Smooth muscle cell (in vitro differentiated cells): Measurements from ENCODE around the gene NPDC1. TPM values are rescaled to one million over a fixed set of nuclear protein-coding genes. Genes with fewer than 3 reads are reported as not detected.

ENCODE experiments used
- DNase-seq: peaks from one replicate; lab custom pipeline; 2025; ENCODE audit not compliant: unreplicated experiment; lab: John Stamatoyannopoulos, UW
- H2AFZ ChIP-seq: fragments of 200-600 bp; sonication (generic); 2 replicates; pipeline ENCODE4 v1.6.0; 2016; ENCODE audit warnings: antibody characterized with exemption, low read depth, mild to moderate bottlenecking
- H3F3A ChIP-seq: fragments of 200-600 bp; sonication (generic); 2 replicates; pipeline ENCODE4 v1.6.0; 2017; ENCODE audit warnings: antibody characterized with exemption, low read depth
- H3K27ac ChIP-seq: fragments of 200-600 bp; sonication (generic); 2 replicates; pipeline ENCODE4 v1.5.1; 2016; ENCODE audit warnings: low read depth, mild to moderate bottlenecking
- H3K27me3 ChIP-seq: fragments of 200-600 bp; sonication (generic); 2 replicates; pipeline ENCODE4 v1.6.1; 2016; ENCODE audit warnings: low read depth, mild to moderate bottlenecking
- H3K36me3 ChIP-seq: fragments of 200-600 bp; sonication (generic); 2 replicates; pipeline ENCODE4 v1.5.1; 2016; ENCODE audit warnings: low read depth
- H3K4me1 ChIP-seq: fragments of 200-600 bp; sonication (generic); 2 replicates; pipeline ENCODE4 v1.5.1; 2016; ENCODE audit warnings: low read depth
- H3K4me2 ChIP-seq: fragments of 200-600 bp; sonication (generic); 2 replicates; pipeline ENCODE4 v1.6.0; 2016; ENCODE audit warnings: mild to moderate bottlenecking
- H3K4me3 ChIP-seq: fragments of 200-600 bp; sonication (generic); 2 replicates; pipeline ENCODE4 v1.5.1; 2016; ENCODE audit warnings: mild to moderate bottlenecking
- H3K79me2 ChIP-seq: fragments of 200-600 bp; sonication (generic); 2 replicates; pipeline ENCODE4 v1.6.0; 2016; ENCODE audit warnings: low read depth, mild to moderate bottlenecking
- H3K9ac ChIP-seq: fragments of 200-600 bp; sonication (generic); 2 replicates; pipeline ENCODE4 v1.6.0; 2016; ENCODE audit warnings: low read depth
- H3K9me3 ChIP-seq: fragments of 200-600 bp; sonication (generic); replicated peaks from 2 replicates; pipeline ENCODE4 v1.5.1; 2016; ENCODE audit warnings: low read depth
- H4K20me1 ChIP-seq: fragments of 200-600 bp; sonication (generic); 2 replicates; pipeline ENCODE4 v1.6.0; 2016; ENCODE audit warnings: low read depth
- WGBS: methylation state at CpG from one replicate; pipeline ENCODE4 v1.1.7; 2016; ENCODE audit warnings: low lambda C conversion rate; 5-methylcytosine and 5-hydroxymethylcytosine counted together
- polyA plus RNA-seq: library from polyadenylated mRNA; unstranded; fragments of >200 nt; fragmentation: Nextera tagmentation; extraction: Ambion mirVana; gene quantifications from 2 replicates; pipeline ENCODE4 v1.2.1, GENCODE V29; 2016
- total RNA-seq: library from RNA; depleted of rRNA; stranded (reverse); fragments of >200 nt; gene quantifications from 2 replicates; pipeline ENCODE4 v1.2.3, GENCODE V29; 2014
- TF ChIP-seq, protein P1 (sequence below): fragments of 200-600 bp; sonication (generic); IDR thresholded peaks from 2 replicates; pipeline ENCODE4 v1.5.1; 2017; ENCODE audit warnings: borderline replicate concordance, mild to moderate bottlenecking, antibody characterized with exemption; ENCODE audit not compliant: insufficient read depth, poor library complexity, severe bottlenecking

Gene NPDC1
- total and polyA plus RNA-seq, 2 experiments from 2014 or later: 9.9 to 19.3 TPM

DNA sequence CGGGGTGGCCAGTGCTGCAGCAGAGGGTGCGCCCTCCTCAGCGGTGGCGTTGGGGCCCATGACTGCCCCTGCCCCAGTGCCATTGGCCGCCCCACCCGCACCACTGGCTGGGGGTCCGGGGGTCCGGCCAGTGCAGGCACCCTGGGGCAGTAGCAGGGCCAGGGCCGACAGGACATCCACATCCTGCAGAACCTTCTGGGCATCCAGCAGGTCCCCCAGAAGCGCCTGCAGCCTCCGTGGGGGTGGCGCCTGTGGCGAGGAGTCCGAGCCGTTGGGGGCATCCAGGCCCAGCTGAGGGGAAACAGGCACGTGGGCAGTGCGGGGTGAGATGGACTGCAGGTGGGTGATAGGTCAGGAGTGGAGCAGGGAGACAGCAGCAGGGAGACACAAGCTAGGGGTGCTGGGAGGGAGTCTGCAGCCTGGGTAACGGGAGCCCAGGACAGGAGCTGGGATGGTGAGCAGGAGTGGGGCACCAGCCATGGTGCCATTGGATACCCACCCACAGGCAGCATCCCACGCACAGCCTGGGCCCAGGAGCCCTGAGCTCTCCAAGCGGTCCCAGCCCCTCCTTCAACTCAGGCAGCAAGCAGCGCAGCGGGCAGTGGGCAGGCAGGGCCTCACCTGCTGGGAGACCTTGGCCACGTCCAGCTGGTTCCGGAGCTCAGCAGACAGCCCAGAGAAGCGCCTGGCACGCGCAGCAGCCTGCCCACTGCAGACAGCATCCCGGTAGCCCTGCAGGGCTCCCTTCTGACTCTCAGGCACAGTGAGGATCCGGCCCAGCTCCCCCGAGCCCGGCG, 25.0 kb downstream of the NPDC1 start:
- no peak for DNase-seq
- Histone ChIP-seq H3K9ac (no peak overlapping the region), H4K20me1 (peaks cover 1% of the 10 kb centered on the region), H3K9me3 (no peaks in the 10 kb centered on the region), H3K36me3 (no peaks in the 10 kb centered on the region), H3K4me3 (no peak overlapping the region), H3K27me3 (no peaks in the 10 kb centered on the region), H3K4me1 (no peaks in the 10 kb centered on the region), H3K4me2 (no peak overlapping the region), H3K79me2 (no peaks in the 10 kb centered on the region), H2AFZ (no peak overlapping the region), H3K27ac (no peak overlapping the region), H3F3A (no peaks in the 10 kb centered on the region)
- WGBS: 94% methylated on average over 26 of the region's 32 CpGs
- TF ChIP-seq, protein P1, sequence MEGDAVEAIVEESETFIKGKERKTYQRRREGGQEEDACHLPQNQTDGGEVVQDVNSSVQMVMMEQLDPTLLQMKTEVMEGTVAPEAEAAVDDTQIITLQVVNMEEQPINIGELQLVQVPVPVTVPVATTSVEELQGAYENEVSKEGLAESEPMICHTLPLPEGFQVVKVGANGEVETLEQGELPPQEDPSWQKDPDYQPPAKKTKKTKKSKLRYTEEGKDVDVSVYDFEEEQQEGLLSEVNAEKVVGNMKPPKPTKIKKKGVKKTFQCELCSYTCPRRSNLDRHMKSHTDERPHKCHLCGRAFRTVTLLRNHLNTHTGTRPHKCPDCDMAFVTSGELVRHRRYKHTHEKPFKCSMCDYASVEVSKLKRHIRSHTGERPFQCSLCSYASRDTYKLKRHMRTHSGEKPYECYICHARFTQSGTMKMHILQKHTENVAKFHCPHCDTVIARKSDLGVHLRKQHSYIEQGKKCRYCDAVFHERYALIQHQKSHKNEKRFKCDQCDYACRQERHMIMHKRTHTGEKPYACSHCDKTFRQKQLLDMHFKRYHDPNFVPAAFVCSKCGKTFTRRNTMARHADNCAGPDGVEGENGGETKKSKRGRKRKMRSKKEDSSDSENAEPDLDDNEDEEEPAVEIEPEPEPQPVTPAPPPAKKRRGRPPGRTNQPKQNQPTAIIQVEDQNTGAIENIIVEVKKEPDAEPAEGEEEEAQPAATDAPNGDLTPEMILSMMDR: no peak

DNA sequence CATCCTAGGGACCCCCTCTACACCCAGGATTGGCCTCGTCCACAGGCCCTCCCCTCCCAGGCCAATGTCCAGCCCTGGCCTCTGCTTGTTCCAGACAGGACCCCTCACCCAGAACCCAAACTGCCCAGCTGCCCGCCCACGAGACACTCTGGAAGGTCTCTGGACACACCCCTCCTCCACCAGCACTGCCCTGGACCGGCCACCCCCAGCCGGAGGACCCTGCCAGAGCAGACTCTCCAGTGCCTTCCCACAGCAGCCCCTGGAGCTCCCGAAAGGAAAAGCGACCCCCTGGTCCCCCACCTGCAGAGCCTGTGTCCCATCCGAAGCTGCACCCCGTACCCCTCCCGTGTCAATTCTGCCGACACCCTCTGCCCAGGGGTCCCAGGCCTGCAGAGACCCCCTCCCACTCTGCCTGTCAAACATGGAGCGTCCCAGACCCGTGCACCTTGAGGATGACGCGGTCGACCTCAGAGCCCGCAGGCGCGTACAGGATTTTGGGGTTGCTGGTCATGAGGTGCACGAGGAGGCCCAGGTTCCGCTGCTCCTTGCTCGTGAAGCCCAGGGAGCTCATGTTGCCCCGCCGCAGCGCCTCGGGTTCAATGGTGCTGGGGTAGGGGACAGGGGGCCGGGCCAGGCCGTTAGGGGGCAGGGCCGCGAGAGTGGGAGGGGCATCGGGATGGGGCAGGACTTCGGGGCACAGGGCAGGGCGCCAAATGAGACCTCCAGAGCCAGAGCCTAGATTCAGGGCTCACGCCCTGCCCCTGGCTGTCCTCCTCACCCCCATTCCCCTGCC, 25.9 kb downstream of the NPDC1 start:
- no peak overlapping the region for H3K4me2 ChIP-seq
- WGBS: 88% methylated on average over 32 of the region's 34 CpGs
- H2AFZ ChIP-seq: no peak overlapping the region
- H4K20me1 ChIP-seq: no peaks in the 10 kb centered on the region
- DNase-seq: no peak
- TF ChIP-seq, protein P1: no peak
- H3K9me3 ChIP-seq: no peaks in the 10 kb centered on the region
- no peaks in the 10 kb centered on the region for H3K4me1 ChIP-seq
- H3F3A ChIP-seq: no peaks in the 10 kb centered on the region
- H3K9ac ChIP-seq: no peak overlapping the region
- H3K36me3 ChIP-seq: no peaks in the 10 kb centered on the region
- H3K79me2 ChIP-seq: no peaks in the 10 kb centered on the region
- no peak overlapping the region for H3K4me3 ChIP-seq
- no peaks in the 10 kb centered on the region for H3K27me3 ChIP-seq
- no peak overlapping the region for H3K27ac ChIP-seq

DNA sequence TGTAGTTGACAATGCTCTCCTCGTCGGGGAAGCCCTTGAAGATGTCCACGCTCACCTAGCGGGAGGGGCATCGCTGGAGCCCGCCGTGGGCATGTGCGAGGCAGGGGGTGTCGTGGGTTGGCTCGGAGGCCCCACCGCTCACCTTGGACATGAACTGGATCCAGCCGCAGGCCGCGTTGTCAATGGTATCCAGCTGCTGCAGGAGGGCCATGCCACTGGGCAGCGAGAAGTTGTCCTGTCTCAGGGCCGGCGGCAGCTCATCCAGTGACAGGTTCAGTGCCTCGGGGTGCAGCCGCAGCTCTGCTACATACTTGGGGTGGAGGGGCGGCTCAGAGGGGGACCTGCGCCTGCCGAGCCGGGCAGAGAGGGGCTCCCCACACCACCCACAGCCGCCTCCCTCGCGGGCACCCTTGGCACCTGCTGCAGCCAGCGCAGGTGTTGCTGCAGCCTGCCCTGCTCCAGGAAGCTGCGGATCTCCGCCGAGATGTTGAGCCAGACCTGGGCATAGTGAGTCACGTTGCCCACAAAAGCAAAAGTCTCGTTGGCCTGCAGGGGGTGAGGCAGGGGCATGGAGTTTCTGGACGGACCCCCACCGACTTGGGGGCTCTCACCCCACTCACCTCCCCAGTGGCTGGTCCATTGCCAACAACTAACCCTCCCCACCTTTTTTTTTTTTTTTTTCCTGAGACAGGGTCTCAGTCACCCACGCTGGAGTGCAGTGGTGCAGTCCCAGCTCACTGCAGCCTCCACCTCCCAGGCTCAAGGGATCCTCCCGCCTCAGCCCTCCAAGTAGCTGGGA, 27.0 kb downstream of the NPDC1 start:
- Histone ChIP-seq H3K4me3 (no peak overlapping the region), H3K9ac (no peak overlapping the region), H4K20me1 (no peaks in the 10 kb centered on the region), H3K4me1 (no peaks in the 10 kb centered on the region), H3K27me3 (no peaks in the 10 kb centered on the region), H3K27ac (no peak overlapping the region), H3K36me3 (no peaks in the 10 kb centered on the region), H3K4me2 (no peak overlapping the region), H3K79me2 (no peaks in the 10 kb centered on the region), H2AFZ (no peak overlapping the region), H3K9me3 (no peaks in the 10 kb centered on the region), H3F3A (no peaks in the 10 kb centered on the region)
- TF ChIP-seq, protein P1: no peak
- DNase-seq: no peak
- WGBS: 91% methylated on average over 32 of the region's 36 CpGs
